GM19035 (cell line): ENCODE measurements around the gene NUBPL.
"Not testable (repeated sequence)": the region's sequence is repeated elsewhere in the genome, so short reads cannot be mapped to it uniquely, and the experiment has no call there.

Source experiments
- ATAC-seq: cut with Tn5 transposase; IDR thresholded peaks from one replicate; pipeline ENCODE4 v1.9.1; 2021; ENCODE audit not compliant: unreplicated experiment

The NUBPL gene

DNA sequence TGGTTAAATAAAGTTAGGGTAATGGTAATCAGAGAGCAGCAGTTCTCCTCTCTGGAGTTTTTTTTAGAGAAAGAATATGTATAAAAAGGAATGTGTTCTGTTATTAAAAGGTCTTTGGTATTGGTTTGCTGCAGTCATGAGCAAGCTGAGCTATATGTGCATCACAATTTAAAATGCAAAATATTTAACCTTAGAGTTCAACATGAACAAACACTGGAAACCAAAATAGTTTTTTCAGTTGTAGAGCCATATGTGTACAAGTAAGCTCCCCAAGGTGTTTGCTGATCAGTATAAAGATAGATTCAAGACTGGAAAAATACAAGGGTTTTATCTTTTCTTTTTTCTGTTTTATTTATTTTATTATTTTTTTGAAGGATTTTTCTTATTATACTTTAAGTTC lies 245.0 kb downstream of the NUBPL start:
- ATAC-seq: no peak

DNA sequence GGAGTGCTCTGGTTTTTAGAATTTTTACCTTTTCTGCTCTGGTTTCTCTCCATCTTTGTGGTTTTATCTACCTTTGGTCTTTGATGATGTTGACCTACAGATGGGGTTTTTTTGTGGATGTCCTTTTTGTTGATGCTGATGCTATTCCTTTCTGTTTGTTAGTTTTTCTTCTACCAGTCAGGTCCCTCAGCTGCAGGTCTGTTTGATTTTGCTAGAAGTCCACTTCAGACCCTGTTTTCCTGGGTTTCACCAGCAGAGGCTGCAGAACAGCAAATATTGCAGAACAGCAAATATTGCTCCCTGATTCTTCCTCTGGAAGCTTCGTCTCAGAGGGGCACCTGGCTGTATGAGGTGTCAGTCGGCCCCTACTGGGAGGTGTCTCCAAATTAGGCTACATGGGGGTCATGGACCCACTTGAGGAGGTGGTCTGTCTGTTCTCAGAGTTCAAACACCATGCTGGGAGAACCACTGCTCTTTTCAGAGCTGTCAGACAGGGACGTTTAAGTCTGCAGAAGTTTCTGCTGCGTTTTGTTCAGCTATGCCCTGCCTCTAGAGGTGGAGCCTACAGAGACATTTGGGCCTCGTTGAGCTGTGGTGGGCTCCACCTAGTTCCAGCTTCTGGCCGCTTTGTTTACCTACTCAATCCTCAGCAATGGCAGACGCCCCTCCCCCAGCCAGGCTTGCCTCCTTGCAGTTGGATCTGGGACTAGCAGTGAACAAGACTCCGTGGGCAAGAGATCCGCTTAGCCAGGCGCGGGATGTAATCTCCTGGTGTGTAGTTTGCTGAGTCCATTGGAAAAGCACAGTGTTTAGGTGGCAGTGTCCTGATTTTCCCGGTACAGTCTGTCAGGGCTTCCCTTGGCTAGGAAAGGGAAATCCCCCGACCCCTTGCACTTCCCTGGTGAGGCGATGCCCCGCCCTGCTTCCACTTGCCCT lies 250.8 kb downstream of the NUBPL start:
- not testable (repeated sequence) for ATAC-seq

DNA sequence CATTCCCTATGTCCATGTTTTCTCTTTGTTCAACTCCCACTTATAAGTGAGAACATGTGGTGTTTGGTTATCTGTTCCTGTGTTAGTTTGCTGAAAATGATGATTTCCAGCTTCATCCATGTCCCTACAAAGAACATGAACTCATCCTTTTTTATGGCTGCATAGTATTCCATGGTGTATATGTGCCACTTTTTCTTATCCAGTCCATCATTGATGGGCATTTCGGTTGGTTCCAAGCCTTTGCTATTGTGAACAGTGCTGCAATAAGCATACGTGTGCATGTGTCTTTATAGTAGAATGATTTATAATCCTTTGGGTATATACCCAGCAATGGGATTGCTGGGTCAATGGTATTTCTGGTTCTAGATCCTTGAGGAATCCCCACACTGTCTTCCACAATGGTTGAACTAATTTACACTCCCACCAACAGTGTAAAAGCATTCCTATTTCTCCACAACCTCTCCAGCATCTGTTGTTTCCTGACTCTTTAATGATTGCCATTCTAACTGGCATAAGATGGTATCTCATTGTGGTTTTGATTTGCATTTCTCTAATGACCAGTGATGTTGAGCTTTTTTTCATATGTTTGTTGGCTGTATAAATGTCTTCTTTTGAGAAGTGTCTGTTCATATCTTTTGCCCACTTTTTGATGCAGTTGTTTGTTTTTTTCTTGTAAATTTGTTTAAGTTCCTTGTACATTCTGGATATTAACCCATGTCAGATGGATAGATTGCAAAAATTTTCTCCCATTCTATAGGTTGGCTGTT lies 252.7 kb downstream of the NUBPL start:
- ATAC-seq: not testable (repeated sequence)

DNA sequence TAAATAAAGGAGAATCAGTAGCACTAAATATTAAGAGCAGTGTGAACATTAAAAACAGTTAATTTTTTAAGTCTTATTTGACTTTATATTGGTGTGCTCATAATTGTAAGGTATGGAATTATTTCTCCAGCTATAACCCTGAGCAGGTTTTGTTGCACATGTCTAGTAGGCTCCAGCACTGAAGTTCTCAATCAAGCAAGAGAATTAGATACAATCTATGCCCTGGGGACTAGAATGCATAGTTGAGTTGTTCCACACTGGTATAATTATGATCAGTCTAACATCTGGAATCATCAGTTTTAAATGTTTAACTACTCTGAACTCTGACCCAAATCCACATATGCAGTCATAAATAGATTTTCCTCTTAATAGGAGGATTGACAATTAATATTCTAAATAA lies 258.1 kb downstream of the NUBPL start:
- no peak for ATAC-seq

DNA sequence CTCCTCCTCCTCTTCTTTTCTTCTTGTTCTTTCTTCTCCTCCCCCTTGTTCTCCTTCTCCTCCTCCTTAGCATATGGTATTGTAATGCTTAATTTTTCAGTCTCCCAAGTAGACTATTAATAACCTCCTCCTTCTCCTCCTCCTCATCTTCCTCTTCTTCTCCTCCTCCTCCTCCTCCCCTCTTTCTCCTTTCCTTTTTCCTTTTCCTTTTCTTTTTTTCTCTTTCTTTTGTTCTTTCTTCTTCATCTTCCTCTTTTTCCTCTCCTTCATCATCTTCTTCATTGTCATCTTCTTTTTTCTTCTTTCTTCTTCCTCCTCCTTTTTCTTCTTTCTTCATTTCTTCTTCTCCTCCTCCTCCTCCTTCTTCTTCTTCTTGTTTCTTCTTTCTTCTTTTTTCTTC lies 264.3 kb downstream of the NUBPL start:
- no peak for ATAC-seq

DNA sequence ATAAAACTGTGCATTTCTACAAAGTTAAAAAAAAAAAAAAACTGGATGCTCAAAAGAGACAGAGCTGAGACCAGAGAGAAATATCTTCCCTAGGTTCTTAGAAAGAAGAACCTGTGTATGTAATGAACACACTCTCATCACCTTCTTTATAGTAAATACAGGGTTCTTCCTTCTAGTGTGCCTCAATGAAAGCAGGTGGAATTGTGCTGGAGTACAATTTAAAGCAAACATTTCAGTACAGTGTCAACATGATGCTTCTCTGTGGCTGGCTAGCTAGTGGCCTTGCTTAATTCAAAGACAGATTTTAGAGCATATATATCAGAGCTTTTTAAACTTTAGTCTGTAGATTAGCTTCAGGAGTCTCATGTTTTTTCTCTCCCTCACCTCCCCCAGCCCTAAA lies 266.1 kb downstream of the NUBPL start:
- ATAC-seq: no peak

DNA sequence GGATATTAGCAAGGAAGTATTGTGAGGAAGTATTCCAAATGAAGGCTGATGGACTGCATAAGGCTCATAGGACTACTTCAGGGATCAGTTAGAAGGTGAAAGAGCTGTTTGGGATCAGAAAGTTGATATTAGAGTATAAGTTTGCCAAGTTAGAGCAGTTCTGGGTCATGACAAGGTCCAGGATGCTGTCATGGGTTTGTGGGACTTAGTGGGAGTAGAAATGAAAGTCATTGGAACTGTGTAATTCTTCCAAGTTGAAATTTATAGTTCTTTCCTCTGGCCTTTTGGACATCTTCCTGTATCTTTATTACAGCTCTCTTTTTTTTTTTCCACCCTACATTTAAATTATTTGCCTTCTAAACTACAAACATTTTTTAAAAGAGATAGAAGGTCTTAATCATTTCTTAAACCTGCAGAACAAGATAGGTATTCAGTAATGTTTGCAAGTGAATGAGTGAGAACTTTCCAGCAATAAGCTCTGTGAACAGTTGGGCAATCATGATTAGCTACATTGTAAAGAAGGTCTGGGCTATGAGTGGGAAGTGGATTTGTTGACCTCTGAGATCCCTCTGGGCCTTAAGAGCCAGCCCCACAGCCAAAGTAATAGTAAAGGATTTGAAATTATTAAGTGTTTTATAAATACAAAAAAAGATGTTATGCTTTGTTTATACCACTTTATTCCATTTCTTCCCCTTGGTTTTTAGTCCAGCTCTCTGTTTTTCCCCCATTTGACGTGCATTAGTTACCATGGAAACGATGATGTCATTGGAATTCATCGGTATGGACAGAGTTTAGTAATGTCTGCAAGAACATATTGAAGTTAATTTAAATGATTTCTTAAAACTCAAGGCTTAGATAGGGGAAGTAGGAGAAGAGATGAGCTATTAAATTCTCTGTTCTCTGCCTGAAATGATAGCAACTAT lies 268.0 kb downstream of the NUBPL start:
- no peak for ATAC-seq

DNA sequence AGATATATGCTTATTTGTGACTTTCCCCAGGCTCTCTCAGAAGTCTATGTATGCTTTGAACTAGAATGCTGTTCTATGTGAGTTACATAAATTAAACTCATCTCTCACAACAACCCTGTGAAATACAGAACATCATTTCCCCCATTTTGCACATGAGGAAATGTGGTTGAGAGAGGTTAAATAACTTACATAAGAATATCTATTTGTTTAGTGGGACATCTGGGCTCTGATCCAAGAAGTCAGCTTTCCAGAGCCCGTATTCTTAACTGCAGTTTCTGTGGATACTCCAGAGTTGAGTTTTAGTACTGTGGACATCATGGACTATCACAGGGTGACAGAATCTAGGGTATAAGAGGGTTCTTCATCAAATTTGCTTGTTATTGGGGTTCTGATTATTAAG lies 273.4 kb downstream of the NUBPL start:
- no peak for ATAC-seq

DNA sequence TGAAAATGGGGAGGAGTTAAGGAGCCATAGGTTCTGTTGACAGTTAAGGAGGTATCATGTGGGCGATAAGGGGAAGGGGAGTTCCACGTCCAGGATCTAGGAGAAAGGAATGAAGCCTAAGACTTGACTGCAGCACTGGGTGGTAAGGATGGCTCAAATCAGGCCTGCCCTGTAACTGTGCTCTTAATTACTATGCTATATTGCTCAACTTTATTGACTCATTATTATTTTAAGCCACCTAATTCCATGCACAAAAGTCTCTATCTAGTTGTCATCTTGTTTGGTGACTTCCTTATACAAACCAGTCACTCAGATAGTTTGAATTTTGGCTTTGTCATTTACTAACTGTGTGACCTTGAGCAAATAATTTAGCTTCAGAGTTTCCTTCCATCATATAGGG lies 273.8 kb downstream of the NUBPL start:
- ATAC-seq: no peak

DNA sequence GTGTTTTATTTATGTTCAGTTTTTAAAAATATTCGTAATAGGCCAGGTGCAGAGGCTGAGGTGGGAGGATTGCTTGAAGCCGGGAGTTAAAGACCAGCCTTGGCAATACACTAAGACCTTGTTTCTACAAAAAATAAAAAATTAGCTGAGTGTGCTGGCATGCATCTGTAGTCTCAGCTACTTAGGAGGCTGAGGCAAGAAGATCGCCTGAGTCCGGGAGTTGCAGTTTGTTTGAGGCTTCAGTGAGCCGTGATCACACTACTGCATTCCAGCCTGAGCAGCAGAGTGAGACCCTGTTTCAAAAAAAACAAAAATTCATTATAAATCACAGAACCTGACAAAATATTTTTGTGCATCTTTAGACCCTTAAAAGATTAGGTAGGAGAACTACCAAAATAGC lies 275.8 kb downstream of the NUBPL start:
- ATAC-seq: no peak

DNA sequence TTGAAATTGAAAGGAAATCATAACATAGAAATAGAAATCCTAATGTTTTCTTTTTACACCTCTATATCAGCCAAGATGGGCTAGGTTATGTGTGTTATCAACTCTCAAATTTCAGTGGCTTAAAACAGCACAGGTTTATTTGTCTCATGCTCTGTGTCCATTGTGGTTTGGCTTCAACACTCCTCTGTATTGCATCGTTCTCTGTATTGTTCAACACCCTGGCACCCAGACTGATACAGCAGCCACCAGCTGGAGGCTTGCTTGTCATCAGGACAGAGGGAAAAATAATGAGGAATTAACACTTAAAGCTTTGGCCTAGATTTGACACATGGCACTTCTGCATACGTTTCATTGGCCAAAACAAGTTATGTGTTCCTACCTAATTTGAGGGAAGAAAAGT lies 281.7 kb downstream of the NUBPL start:
- ATAC-seq: no peak

DNA sequence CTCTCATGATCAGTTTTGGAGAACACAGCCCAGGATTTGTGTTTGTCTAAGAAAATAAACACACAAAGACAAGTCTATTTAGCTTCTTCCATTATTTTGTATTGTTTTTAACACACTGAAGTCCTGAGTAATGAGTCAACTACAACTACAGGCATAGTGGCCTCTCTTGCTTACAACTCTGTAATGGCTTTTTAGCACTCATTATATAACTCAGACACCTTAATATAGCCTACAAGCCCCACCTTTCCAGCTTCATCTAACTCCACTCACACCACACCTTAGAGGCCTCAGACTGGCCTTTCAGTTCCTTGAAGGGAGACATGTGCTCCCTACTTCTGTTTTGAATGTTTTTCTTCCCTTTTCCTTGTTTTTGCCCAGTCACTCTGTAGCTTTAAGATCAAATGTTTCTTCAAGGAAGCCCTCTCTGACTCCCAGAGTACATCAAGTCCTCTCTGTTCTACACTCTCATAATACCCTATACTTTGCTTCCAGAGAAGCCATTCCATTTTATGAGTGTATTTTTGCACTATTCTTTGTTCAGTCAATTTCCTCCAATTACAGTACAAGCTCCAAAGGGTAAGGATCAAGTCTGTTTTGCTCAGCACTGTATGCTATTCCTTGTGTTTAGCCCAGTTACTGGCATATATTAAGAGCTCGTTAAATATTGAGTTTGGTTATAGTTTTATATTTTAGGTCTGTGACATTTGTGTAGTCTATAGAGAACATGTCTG lies 282.3 kb downstream of the NUBPL start:
- no peak for ATAC-seq

DNA sequence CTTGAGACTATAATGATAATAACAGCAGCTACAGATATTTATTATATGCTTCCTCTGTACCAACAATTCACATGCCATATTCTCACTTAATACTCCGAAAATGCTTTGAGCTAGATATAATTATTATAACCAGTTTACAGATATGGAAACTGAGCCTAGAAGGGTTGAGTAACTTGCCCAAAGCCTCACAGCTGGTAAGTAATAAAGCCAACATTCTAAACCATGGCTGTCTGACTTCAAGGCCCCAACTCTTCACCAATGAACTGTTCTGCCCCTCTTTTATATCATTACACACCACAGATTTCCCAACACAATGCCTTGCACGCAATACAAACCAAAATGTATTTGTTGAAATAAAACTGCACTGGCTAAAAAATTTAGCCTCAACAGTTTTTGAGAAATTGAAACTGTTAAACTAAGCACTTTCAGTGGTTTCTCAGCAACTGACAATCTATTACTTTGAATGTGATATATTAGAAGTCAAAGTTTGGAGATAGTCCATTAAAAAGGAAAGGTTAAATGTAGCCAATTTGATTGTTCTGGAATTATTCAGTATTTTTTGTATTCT lies 293.4 kb downstream of the NUBPL start:
- ATAC-seq: no peak

DNA sequence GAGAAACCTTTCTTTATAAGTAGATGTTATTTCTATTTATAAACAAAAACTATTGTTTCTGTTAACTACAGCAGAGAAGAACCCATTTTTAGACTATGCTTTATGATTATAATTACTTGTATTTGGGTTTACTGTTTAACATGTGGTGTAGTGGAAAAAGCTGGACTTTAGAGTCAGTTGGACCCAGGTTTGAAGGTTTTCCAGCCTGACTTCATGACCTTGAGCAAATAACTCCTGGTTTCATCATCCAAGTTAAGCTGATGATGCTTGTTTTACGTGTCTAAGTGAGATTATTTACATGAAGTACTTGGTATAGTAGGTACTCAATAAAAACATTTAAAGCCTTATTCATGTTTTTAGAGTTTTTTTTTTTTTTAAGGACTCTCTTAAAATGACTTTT lies 294.1 kb downstream of the NUBPL start:
- ATAC-seq: no peak

DNA sequence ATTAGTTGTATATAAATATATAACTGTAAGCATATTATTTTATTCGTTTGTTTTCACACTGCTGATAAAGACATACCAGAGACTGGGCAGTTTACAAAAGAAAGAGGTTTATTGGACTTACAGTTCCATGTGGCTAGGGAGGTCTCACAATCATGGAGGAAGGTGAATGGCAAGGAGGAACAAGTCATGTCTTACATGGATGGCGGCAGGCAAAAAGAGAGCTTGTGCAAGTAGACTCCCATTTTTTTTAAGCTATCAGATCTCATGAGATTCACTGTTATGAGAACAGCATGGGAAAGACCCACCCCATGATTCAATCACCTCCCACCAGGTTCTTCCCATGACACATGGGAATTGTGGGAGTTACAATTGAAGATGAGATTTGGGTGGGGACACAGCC lies 294.8 kb downstream of the NUBPL start:
- not testable (repeated sequence) for ATAC-seq

DNA sequence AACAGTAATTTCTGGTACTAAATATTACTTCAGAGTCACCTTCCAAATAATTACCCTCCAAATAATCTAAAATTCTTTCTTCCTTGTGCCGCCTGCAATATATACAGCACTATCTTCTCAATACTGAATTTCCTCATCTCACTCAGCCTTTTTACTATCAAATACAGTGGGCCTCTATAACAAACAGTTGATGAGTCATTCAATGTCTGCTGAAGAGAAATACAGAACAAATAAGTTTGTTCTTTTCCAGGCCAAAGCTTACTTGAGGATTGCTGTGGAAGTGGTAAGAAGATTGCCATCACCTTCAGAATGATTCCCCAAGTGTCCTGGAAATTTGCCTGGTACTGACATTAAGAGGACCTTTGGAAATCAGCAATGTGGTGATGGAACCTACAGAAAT lies 297.7 kb downstream of the NUBPL start:
- ATAC-seq: no peak

DNA sequence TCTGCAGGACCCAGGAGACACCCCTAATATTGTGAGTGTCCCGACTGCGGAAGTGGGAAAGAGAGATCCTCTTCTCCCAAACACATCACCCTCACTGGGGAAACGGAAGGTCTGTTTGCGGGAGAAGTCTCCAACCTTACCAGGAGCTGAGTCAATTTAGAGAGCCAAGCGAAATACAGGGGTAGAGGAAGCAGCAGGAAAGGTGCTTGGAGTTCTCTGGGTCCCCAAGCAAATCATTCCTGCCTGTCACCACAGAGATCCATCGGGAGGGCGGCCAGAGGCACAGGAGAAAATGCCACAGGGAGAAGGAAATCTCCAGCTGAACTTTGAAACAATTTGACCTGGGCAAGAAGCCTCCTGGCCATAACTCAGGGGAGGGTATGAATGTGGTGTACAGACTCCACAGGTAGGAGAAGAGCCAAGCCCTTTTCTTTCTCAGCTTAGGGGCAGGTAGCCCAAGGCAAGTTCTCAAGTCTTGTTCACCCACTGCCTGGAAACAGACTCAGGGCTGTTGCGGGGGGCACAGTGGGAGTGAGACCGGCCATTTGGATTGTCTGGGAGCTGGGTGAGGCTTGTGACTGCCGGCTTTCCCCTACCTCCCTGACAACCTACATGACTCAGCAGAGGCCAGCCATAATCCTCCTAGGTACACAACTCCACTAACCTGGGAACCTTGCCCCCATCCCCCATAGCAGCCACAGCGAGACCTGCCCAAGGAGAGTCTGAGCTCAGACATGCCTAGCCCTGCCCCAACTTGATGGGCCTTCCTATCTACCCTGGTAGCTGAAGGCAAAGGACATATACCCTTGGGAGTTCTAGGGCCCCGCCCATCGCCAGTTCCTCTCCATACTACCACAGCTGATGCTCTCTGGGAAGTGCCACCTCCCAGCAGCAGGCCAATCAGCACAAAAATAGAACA lies 304.0 kb downstream of the NUBPL start:
- ATAC-seq: no peak

DNA sequence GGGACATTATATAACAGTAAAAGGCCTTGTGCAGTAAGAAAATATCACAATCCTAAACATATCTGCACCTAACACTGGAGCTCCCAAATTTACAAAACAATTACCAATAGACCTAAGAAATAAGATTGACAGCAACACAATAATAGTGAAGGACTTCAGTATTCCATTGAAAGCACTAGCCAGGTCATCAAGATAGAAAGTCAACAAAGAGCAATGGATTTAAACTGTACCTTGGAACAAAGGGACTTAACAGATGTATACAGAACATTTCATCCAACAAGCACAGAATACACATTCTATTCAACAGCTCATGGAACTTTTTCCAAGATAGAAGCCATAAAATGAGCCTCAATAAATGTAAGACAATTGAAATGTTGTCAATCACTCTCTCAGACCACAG lies 306.4 kb downstream of the NUBPL start:
- ATAC-seq: no peak

DNA sequence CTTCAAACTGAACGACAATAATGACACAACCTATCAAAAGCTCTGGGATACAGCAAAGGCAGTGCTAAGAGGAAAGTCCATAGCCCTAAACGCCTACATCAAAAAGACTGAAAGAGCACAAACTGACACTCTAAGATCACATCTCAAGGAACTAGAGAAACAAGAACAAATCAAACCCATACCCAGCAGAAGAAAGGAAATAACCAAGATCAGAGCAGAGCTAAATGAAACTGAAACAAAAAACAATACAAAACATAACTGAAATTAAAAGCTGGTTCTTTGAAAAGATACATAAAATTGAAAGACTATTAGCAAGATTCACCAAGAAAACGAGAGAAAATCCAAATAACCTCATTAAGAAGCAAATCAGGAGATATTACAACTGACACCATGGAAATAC lies 306.9 kb downstream of the NUBPL start:
- not testable (repeated sequence) for ATAC-seq
